H9 (cell line): ENCODE results near the gene GGCT. TPM values are rescaled to one million over a fixed set of nuclear protein-coding genes. Genes with fewer than 3 reads are reported as not detected.

Experiments used
- DNase-seq: peaks from one replicate; pipeline ENCODE4 v3.0.0-alpha.2; 2017
- H2AFZ ChIP-seq: one replicate; pipeline ENCODE4 v1.6.1; 2013; ENCODE audit warnings: mild to moderate bottlenecking, low read length, control low read depth, moderate library complexity
- H2AK5ac ChIP-seq: 2 replicates; pipeline ENCODE4 v1.6.1; 2013; ENCODE audit warnings: low read length, control low read depth, mixed read lengths; ENCODE audit not compliant: insufficient read length
- H2BK120ac ChIP-seq: one replicate; pipeline ENCODE4 v1.6.1; 2013; ENCODE audit warnings: low read depth, mild to moderate bottlenecking, low read length, control low read depth, inconsistent platforms; ENCODE audit not compliant: poor library complexity, severe bottlenecking
- H2BK12ac ChIP-seq: 2 replicates; pipeline ENCODE4 v1.6.1; 2013; ENCODE audit warnings: low read length, control low read depth, mixed read lengths, low read depth; ENCODE audit not compliant: insufficient read length
- H2BK15ac ChIP-seq: 2 replicates; pipeline ENCODE4 v1.6.1; 2013; ENCODE audit warnings: low read depth, low read length, control low read depth
- H2BK20ac ChIP-seq: one replicate; pipeline ENCODE4 v1.6.1; 2013; ENCODE audit warnings: low read depth, mild to moderate bottlenecking, low read length, control low read depth, inconsistent platforms; ENCODE audit not compliant: poor library complexity, severe bottlenecking
- H2BK5ac ChIP-seq: 2 replicates; pipeline ENCODE4 v1.6.1; 2013; ENCODE audit warnings: low read length, control low read depth, mixed read lengths; ENCODE audit not compliant: insufficient read length
- H3K14ac ChIP-seq: 2 replicates; pipeline ENCODE4 v1.6.1; 2013; ENCODE audit warnings: low read length, control low read depth; ENCODE audit not compliant: insufficient read depth
- H3K18ac ChIP-seq: 2 replicates; pipeline ENCODE4 v1.6.1; 2013; ENCODE audit warnings: low read depth, mild to moderate bottlenecking, mixed read lengths, low read length, control low read depth; ENCODE audit not compliant: insufficient read length
- H3K23ac ChIP-seq: 2 replicates; pipeline ENCODE4 v1.6.1; 2013; ENCODE audit warnings: low read length, control low read depth, mixed read lengths, low read depth; ENCODE audit not compliant: insufficient read length
- H3K23me2 ChIP-seq: 2 replicates; pipeline ENCODE4 v1.6.1; 2013; ENCODE audit warnings: low read depth, mild to moderate bottlenecking, mixed read lengths, low read length, control low read depth; ENCODE audit not compliant: insufficient read length, poor library complexity, severe bottlenecking
- H3K27ac ChIP-seq: 2 replicates; pipeline ENCODE4 v1.5.1; 2013; ENCODE audit warnings: low read length, control low read depth, mixed read lengths, low read depth; ENCODE audit not compliant: insufficient read length
- H3K27me3 ChIP-seq: 2 replicates; pipeline ENCODE4 v1.6.1; 2013; ENCODE audit warnings: low read length, control low read depth, inconsistent platforms; ENCODE audit not compliant: insufficient read depth
- H3K4ac ChIP-seq: 2 replicates; pipeline ENCODE4 v1.6.1; 2013; ENCODE audit warnings: low read depth, mild to moderate bottlenecking, control low read depth, inconsistent platforms, low read length, moderate library complexity
- H3K4me1 ChIP-seq: 2 replicates; pipeline ENCODE4 v1.6.1; 2013; ENCODE audit warnings: low read length, control low read depth, inconsistent platforms; ENCODE audit not compliant: insufficient read depth
- H3K4me2 ChIP-seq: 2 replicates; pipeline ENCODE4 v1.6.1; 2013; ENCODE audit warnings: low read length, control low read depth, mixed read lengths; ENCODE audit not compliant: insufficient read length, insufficient read depth
- H3K56ac ChIP-seq: 2 replicates; pipeline ENCODE4 v1.6.1; 2013; ENCODE audit warnings: low read depth, mild to moderate bottlenecking, mixed read lengths, low read length, control low read depth; ENCODE audit not compliant: insufficient read length
- H3K79me1 ChIP-seq: 2 replicates; pipeline ENCODE4 v1.6.1; 2013; ENCODE audit warnings: low read depth, mild to moderate bottlenecking, moderate library complexity, low read length, control low read depth, inconsistent platforms; ENCODE audit not compliant: insufficient read depth, poor library complexity, severe bottlenecking
- H3K79me2 ChIP-seq: 2 replicates; pipeline ENCODE4 v1.6.1; 2013; ENCODE audit warnings: low read length, control low read depth, inconsistent platforms; ENCODE audit not compliant: insufficient read depth
- H3K9ac ChIP-seq: 2 replicates; pipeline ENCODE4 v1.6.1; 2013; ENCODE audit warnings: low read length, control low read depth, mixed read lengths; ENCODE audit not compliant: insufficient read length; ENCODE audit errors: extremely low read depth
- H3K9me3 ChIP-seq: one replicate; pipeline ENCODE4 v1.6.1; 2013; ENCODE audit warnings: low read depth, low read length, inconsistent platforms; ENCODE audit not compliant: control insufficient read depth
- H3T11ph ChIP-seq: one replicate; pipeline ENCODE4 v1.6.1; 2013; ENCODE audit warnings: mild to moderate bottlenecking, low read length, control low read depth, inconsistent platforms
- H4K20me1 ChIP-seq: one replicate; pipeline ENCODE4 v1.6.1; 2013; ENCODE audit not compliant: control insufficient read depth, insufficient read length, insufficient read depth
- H4K5ac ChIP-seq: 2 replicates; pipeline ENCODE4 v1.6.1; 2013; ENCODE audit warnings: low read depth, mild to moderate bottlenecking, mixed read lengths, low read length, control low read depth; ENCODE audit not compliant: insufficient read length
- H4K8ac ChIP-seq: replicated peaks from 2 replicates; pipeline ENCODE4 v1.6.1; 2013; ENCODE audit warnings: low read length, control low read depth, mixed read lengths, low read depth; ENCODE audit not compliant: insufficient read length
- H4K91ac ChIP-seq: 2 replicates; pipeline ENCODE4 v1.6.1; 2013; ENCODE audit warnings: low read depth, mild to moderate bottlenecking, moderate library complexity, mixed read lengths, low read length, control low read depth; ENCODE audit not compliant: insufficient read length
- H3K27ac Mint-ChIP-seq, 3 experiments: 2 replicates in 2 of 3; 3 replicates in 1 of 3; pipeline ENCODE4 v1.8.0; 2020 to 2021; ENCODE audit warnings: mixed read lengths in 3 of 3, mild to moderate bottlenecking in 1 of 3, moderate library complexity in 1 of 3
- H3K27me3 Mint-ChIP-seq: 2 replicates; pipeline ENCODE4 v1.8.0; 2021; ENCODE audit warnings: low read depth, mild to moderate bottlenecking, moderate library complexity, mixed read lengths
- H3K36me3 Mint-ChIP-seq, 3 experiments: 2 replicates in 2 of 3; 3 replicates in 1 of 3; pipeline ENCODE4 v1.8.0; 2020 to 2021; ENCODE audit warnings: low read depth in 3 of 3, mixed read lengths in 3 of 3; ENCODE audit not compliant: insufficient read depth in 1 of 3
- H3K4me1 Mint-ChIP-seq, 2 experiments: 2 replicates each; pipeline ENCODE4 v1.8.0; 2020; ENCODE audit warnings: mixed read lengths in 2 of 2
- H3K4me3 Mint-ChIP-seq, 2 experiments: 2 replicates in 1 of 2; 3 replicates in 1 of 2; pipeline ENCODE4 v1.8.0; 2020 to 2021; ENCODE audit warnings: mild to moderate bottlenecking in 2 of 2, mixed read lengths in 2 of 2, moderate library complexity in 1 of 2
- H3K9me3 Mint-ChIP-seq, 2 experiments: 2 replicates in 1 of 2; 3 replicates in 1 of 2; pipeline ENCODE4 v1.8.0; 2020; ENCODE audit warnings: mild to moderate bottlenecking in 2 of 2, mixed read lengths in 2 of 2, moderate library complexity in 1 of 2
- WGBS: extraction: QIAGEN DNeasy Blood & Tissue Kit; methylation state at CpG from one replicate; pipeline ENCODE4 v1.1.7; 2013; ENCODE audit warnings: missing lambda C conversion rate, low lambda C conversion rate, mixed read lengths; ENCODE audit not compliant: insufficient read length; ENCODE audit errors: extremely low coverage; 5-methylcytosine and 5-hydroxymethylcytosine counted together
- total RNA-seq: library from RNA; stranded (reverse); gene quantifications from 2 replicates; pipeline ENCODE4 v1.2.1, GENCODE V29; 2021
- TF ChIP-seq, protein P1 (sequence below): fragments of 200-600 bp; sonication (generic); conservative IDR thresholded peaks from 3 replicates; pipeline ENCODE4 v1.8.0; 2021; ENCODE audit warnings: antibody characterized with exemption, mild to moderate bottlenecking

GGCT gene
- total RNA-seq, 1 experiment from 2014 or later: 84.9 TPM

DNA sequence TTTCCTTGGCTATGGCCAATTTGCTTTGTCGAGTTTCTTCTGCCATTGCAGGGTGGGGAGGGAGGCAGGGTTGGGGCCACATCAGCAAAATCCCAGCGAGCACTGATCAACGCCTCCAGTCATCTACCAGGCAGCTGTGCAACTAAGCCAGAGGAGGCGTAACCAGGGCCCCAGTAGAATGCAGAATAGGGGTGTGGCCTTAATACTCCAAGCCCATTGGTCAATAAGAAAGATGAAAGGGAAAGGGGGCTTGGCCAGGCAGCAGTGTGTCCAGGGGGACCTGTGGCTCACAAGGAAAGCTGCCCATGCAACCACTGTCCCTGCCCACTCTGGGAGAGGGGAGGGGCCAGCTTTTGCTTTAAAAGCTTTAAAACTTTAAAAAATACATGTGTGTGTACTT, 21.5 kb upstream of the GGCT start:
- Histone ChIP-seq H4K8ac (no peak overlapping the region), H3K56ac (no peak overlapping the region), H4K91ac (no peak overlapping the region), H3K14ac (no peak overlapping the region), H4K20me1 (no peaks in the 10 kb centered on the region), H3K18ac (no peak overlapping the region), H3K4me1 (no peaks in the 10 kb centered on the region), H2BK15ac (no peak overlapping the region), H3K27ac (no peak overlapping the region), H2BK120ac (no peak overlapping the region), H2BK12ac (no peak overlapping the region), H2AFZ (no peak overlapping the region), H3T11ph (no peak overlapping the region), H3K9ac (no peak overlapping the region), H2BK20ac (no peak overlapping the region), H3K23ac (no peak overlapping the region), H3K4me2 (no peak overlapping the region), H2BK5ac (no peak overlapping the region), H4K5ac (no peak overlapping the region), H2AK5ac (no peak overlapping the region), H3K4ac (no peak overlapping the region), H3K79me1 (no peaks in the 10 kb centered on the region), H3K79me2 (no peaks in the 10 kb centered on the region), H3K27me3 (no peaks in the 10 kb centered on the region), H3K23me2 (no peaks in the 10 kb centered on the region), H3K9me3 (no peaks in the 10 kb centered on the region)
- no peaks in the 10 kb centered on the region for H3K36me3 Mint-ChIP-seq
- no peaks in the 10 kb centered on the region for H3K9me3 Mint-ChIP-seq
- no CpG with 5 or more reads among the region's 4 CpGs for WGBS
- peaks cover 8 to 10% of the 10 kb centered on the region in 2 experiments; a peak in 3 of 4 replicates for H3K4me1 Mint-ChIP-seq
- peak; percentile 45 for DNase-seq
- H3K27me3 Mint-ChIP-seq: peaks cover 9% of the 10 kb centered on the region
- TF ChIP-seq, protein P1, sequence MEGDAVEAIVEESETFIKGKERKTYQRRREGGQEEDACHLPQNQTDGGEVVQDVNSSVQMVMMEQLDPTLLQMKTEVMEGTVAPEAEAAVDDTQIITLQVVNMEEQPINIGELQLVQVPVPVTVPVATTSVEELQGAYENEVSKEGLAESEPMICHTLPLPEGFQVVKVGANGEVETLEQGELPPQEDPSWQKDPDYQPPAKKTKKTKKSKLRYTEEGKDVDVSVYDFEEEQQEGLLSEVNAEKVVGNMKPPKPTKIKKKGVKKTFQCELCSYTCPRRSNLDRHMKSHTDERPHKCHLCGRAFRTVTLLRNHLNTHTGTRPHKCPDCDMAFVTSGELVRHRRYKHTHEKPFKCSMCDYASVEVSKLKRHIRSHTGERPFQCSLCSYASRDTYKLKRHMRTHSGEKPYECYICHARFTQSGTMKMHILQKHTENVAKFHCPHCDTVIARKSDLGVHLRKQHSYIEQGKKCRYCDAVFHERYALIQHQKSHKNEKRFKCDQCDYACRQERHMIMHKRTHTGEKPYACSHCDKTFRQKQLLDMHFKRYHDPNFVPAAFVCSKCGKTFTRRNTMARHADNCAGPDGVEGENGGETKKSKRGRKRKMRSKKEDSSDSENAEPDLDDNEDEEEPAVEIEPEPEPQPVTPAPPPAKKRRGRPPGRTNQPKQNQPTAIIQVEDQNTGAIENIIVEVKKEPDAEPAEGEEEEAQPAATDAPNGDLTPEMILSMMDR: no peak
- H3K27ac Mint-ChIP-seq: no peak overlapping the region; a peak in 1 of 7 replicates
- no peak overlapping the region for H3K4me3 Mint-ChIP-seq
